ENCODE data around the gene CLCN6.

DNA sequence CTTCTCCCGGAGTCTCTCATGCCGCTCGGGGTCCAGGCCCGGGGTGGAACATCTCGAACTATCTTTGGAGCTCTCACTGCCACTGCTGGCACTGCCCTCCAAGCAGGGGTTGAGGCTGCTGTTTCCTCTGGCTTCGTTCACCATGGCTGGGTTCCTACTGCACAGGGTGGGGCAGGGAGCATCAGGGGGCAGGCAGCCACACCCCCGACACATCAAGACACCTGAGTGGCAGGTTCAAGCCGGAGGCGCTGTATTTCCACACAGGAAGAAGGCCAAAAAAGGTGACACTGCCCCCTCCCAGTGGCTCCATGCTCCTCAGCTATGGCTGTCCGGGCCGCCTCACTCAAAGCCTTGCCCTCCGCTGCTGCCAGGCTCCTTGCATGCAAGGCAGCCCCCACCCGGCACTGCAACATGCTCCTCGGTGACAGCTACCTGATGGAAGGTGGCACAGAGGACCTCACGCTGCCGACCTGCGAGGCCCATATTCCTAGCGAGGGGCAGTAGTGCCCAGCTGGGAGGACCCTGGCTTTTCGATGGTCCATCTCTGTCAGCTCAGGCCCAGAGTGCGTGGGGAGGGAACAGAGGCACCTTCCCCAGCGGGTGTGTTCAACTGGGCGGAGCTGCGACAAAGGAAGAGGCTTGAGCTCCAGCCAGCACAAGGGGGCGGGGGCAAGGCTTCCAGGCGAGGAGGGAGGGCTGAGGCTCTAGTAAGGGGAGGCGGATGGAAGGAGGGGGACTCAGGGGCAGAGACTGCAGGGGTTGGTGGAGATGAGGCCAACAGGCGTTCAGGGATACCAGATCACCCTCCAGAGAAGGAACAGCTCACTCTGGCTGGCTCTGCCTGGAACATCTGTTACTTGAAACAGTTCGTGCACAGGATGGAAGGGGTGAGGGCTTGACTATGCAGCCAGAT, 2.8 kb upstream of the CLCN6 start:
- TF ChIP-seq CTCF (IDR thresholded peaks at IDR 0.05) (peak in 2 of 4 experiments; percentile 2 to 9), POLR2A (IDR thresholded peaks at IDR 0.05) (peak; percentile 64 to 66)

All from uterus (tissue), 2 donors.